ENCODE measurements around the gene MMP25.
A peak's percentile ranks its signal among the peaks of the same experiment; 100 is the strongest.
"Not testable (repeated sequence)": the region's sequence is repeated elsewhere in the genome, so short reads cannot be mapped to it uniquely, and the experiment has no call there.

Gene MMP25

GRCh38 chr16:3074860-3075522 is 28.6 kb downstream of the MMP25 start:
- DNase-seq, result peak in 2 of 4 experiments; percentile 62 to 70

GRCh38 chr16:3075523-3075915 is 29.2 kb downstream of the MMP25 start:
- peak in 1 of 4 experiments; percentile 21 for DNase-seq

GRCh38 chr16:3075946-3076345 is 29.6 kb downstream of the MMP25 start:
- not testable (repeated sequence) for DNase-seq

GRCh38 chr16:3076577-3076976 is 30.2 kb downstream of the MMP25 start:
- no peak for DNase-seq

GRCh38 chr16:3080024-3080423 is 33.7 kb downstream of the MMP25 start:
- DNase-seq, result no peak

- not testable (repeated sequence) for DNase-seq
Observed at GRCh38 chr16:3081957-3082356, 35.6 kb downstream of the MMP25 start.

- not testable (repeated sequence) for DNase-seq
Observed at GRCh38 chr16:3083408-3083807, 37.0 kb downstream of the MMP25 start.

- no peak for DNase-seq
Observed at GRCh38 chr16:3084491-3084890, 38.1 kb downstream of the MMP25 start.

- no peak for DNase-seq
Observed at GRCh38 chr16:3084969-3085670, 38.8 kb downstream of the MMP25 start.

GRCh38 chr16:3085868-3086595 is 39.7 kb downstream of the MMP25 start:
- no peak for DNase-seq

- DNase-seq, result no peak
Observed at GRCh38 chr16:3086596-3087242, 40.4 kb downstream of the MMP25 start.

- DNase-seq, result no peak
Observed at GRCh38 chr16:3087243-3088235, 41.2 kb downstream of the MMP25 start.

- DNase-seq, result no peak
Observed at GRCh38 chr16:3088450-3088849, 42.1 kb downstream of the MMP25 start.

- no peak for DNase-seq
Observed at GRCh38 chr16:3088925-3089716, 42.8 kb downstream of the MMP25 start.

GRCh38 chr16:3089717-3090592 is 43.6 kb downstream of the MMP25 start:
- DNase-seq, result no peak

GRCh38 chr16:3091551-3091950 is 45.2 kb downstream of the MMP25 start:
- no peak for DNase-seq

- DNase-seq, result no peak
Observed at GRCh38 chr16:3092501-3092941, 46.2 kb downstream of the MMP25 start.

- DNase-seq, result no peak
Observed at GRCh38 chr16:3094289-3095027, 48.1 kb downstream of the MMP25 start.

GRCh38 chr16:3095869-3096268 is 49.5 kb downstream of the MMP25 start:
- DNase-seq, result peak in 2 of 4 experiments; percentile 16 to 21

Data from activated naive CD4-positive, alpha-beta T cell (primary cell).